Activated CD8-positive, alpha-beta memory T cell treated with anti-CD3 and anti-CD28 coated beads, Interleukin-2, amount 50 U/mL, for 24 hours (primary cell): ENCODE measurements around the gene ZNRF2.
"Not testable (repeated sequence)": the region's sequence is repeated elsewhere in the genome, so short reads cannot be mapped to it uniquely, and the experiment has no call there.

Experiments used
- DNase-seq: peaks from one replicate; pipeline ENCODE4 v3.0.0-alpha.2; 2020; ENCODE audit errors: extremely low read depth

The ZNRF2 gene

GRCh38 chr7:30260246-30260768, 24.1 kb upstream of the ZNRF2 start:
- DNase-seq: no peak

GRCh38 chr7:30263090-30263710, 21.2 kb upstream of the ZNRF2 start:
- DNase-seq: no peak

- no peak for DNase-seq
These were observed 20.3 kb upstream of the ZNRF2 start for GRCh38 chr7:30264052-30264451.

DNA sequence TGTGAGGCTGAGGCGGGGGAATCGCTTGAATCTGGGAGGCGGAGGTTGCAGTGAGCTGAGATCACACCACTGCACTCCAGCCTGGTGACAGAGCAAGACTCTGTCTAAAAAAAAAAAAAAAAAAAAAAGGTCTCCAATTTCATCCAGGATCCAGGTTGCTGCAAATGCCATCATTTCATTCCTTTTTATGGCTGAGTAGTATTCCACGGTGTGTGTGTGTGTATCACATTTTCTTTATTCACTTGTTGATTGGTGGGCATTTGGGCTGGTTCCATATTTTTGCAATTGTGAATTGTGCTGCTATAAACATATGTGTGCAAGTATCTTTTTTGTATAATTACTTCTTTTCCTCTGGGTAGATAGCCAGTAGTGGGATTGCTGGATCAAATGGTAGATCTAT, 19.2 kb upstream of the ZNRF2 start:
- not testable (repeated sequence) for DNase-seq

- no peak for DNase-seq
These were observed 17.7 kb upstream of the ZNRF2 start for GRCh38 chr7:30266686-30267085.

- no peak for DNase-seq
These were observed 15.8 kb upstream of the ZNRF2 start for GRCh38 chr7:30268586-30268985.

GRCh38 chr7:30269490-30269889, 14.9 kb upstream of the ZNRF2 start:
- no peak for DNase-seq

DNA sequence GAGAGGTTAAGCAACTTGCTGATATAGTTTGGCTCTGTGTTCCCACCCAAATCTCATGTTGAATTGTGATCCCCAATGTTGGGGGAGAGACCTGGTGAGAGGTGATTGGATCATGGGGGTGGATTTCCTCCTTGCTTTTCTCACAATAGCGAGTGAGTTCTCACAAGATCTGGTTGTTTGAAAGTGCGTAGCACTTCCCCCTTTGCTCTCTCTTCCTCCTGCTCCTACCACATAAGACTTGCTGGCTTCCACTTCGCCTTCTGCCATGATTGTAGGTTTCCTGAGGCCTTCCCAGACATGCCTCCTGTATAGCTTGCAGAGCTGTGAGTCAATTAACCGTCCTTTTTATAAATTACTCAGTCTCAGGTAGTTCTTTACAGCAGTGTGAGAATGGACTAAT, 13.5 kb upstream of the ZNRF2 start:
- no peak for DNase-seq

- no peak for DNase-seq
These were observed 12.3 kb upstream of the ZNRF2 start for GRCh38 chr7:30272126-30272525.

DNA sequence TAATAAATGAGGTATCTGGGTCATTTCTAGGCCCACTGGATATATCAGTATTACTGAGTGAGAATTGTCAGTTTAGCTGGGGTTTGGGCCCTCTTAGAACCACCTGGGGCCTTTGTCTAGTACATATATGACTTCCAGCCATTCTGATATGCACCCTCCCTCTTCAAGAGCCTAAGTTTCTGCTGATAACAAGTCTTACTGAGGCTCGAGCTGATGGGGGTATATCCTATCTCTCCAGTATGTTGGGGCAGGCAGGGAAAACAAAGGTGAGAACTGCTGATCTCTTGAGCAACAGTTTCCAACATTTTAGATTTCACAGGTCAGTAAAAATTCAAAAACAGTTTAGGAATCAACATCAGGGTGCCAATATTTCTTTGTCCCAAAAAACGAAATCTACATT, 10.8 kb upstream of the ZNRF2 start:
- DNase-seq: no peak

- DNase-seq: no peak
These were observed 9.8 kb upstream of the ZNRF2 start for GRCh38 chr7:30274641-30275040.

GRCh38 chr7:30276203-30276900, 8.0 kb upstream of the ZNRF2 start:
- no peak for DNase-seq

DNA sequence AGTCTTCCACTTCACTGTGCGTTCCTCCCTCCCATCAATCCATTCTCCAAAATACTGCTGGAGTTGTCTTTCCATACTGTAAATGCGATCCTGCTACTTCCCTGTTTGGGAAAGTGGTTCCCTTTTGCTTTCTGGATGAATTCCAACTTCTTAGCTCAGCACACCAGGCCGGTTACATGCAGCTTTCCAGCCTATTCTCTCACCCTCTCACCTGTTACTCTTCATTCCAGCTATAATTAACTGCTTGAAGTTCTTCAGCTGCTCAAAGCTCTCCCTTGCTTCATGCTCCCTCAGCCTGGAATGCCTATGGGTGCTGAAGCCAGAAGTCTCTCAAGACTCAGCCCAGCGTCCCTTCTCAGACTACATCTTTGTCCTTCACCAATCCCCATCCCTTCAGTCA, 6.0 kb upstream of the ZNRF2 start:
- no peak for DNase-seq

DNA sequence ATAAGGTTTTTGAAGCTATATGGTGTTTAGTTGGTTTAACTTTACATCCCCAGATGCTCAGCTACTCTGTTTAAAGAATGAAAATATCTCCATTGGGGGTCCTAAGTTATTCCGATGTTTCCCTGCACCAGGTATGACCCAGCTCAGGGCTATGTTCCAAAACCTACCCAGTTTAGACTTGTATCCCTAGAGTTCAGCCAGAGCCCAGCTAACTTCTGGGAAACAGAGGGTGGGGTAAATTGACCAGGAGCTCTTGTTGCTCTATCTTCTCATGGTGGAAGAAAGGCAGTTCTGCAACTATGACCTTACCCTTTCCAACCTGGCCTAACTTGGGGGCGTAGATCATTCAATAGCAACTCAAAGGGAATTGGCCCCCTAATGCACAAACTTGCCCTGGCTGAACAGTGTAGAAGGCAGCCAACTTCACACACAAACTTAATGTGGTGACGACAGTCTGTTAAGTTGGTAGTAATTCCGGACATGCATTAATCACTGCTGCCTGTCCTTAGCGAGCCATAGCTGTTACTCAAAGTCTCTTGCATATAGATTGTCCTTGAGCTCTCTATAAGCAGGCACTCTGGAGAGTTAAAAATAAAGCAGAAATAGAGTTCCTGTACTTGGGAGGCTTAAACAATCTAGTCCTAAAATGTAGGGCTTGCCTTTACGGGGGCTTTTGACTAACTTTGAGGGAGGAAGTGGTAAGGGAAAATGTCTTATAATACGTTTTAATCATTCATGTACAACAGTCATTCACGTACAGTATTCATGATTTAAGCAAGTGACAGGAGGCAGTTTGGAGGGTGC, 5.3 kb upstream of the ZNRF2 start:
- no peak for DNase-seq

GRCh38 chr7:30279653-30279904, 4.8 kb upstream of the ZNRF2 start:
- DNase-seq: no peak

DNA sequence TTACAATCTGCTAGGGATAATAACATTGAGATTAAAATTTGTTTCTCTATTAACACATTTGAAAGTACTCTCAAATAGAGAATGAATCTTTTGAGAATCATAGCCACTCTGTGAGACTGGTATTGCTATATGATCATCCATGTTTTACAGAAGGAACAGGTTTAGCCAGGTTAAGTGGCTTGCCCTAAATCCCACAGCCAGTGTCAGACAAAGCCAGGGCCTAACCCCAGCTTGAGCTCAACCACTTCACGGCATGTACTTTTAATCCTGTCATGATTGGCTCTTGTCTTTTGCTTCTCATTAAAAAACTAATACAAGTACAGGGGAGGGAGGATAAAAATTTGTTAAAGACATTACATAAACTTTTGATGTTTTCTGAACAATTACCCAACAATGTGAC, 3.8 kb upstream of the ZNRF2 start:
- DNase-seq: no peak

GRCh38 chr7:30281263-30281662, 3.1 kb upstream of the ZNRF2 start:
- DNase-seq: no peak

GRCh38 chr7:30281791-30282190, 2.6 kb upstream of the ZNRF2 start:
- no peak for DNase-seq

DNA sequence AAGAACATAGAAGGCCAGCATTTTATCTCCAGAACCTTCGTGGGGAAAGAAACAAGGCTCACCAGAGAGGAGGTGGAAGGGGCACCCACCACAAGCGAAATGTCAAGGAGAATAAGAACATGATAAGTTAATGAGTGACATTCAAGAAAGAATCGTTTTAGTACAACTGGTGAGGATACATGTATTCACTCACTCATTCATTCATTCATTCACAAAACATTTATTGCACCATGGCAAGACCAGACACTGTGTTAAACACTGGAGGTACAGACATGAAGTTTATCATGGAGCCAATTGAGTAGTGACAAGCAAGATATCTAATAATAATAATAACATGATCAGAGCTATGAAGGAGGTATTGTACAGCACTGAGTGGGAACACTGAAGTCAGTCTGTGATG, 1.7 kb upstream of the ZNRF2 start:
- no peak for DNase-seq

- no peak for DNase-seq
These were observed 704 bp downstream of the ZNRF2 start for GRCh38 chr7:30285067-30285535.

DNA sequence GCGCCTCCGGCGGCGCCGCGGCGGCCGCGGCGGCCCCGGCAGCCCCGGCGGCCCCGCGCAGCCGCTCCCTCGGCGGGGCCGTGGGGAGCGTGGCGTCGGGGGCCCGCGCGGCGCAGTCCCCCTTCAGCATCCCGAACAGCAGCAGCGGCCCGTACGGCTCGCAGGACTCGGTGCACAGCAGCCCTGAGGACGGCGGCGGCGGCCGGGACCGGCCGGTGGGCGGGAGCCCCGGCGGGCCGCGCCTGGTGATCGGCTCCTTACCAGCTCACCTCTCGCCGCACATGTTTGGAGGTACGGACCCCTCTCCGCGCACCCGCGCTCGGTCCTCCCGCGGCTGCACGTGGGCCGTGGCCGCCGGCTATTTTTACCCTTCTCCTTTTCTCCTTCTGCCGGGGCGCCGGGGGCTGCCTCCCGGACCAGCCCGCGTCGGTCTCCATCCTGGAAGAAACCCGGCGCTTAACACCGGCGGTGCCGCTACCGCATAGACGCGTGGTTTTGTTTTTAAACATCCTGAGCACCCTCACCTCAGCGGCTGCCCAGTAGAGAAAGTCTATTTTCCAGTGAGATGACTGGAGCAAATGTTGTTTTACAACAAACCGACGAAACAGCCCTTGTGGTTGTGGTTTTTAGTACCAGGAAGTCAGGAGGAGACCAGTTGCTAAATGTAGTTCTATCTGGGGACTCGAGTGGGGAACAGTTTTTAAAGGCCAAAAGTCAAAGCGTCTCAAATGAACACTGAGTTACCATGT, 1.3 kb downstream of the ZNRF2 start:
- peak; percentile 28 for DNase-seq

DNA sequence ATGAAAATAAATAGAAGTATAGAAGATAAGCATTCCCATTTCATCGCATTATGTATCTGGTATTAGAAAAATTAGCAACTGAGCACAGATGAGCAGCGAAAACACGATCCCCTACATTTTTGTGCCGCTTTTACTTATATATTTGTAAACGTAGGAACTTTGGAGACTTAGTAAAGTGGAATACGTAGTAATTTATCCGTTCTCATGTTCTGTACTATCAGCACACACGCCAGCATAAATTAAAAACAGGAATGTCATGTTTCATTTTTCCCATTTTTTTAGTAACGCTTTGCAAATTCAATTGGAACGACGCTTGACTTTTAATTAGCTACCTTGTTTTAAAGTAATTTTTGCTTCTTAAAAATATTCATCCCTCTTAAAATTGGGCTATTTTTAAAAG, 2.4 kb downstream of the ZNRF2 start:
- no peak for DNase-seq
